Activated CD8-positive, alpha-beta memory T cell treated with anti-CD3 and anti-CD28 coated beads for 1 hour (primary cell): ENCODE measurements around the gene MACROD2.
"Not testable (repeated sequence)": the region's sequence is repeated elsewhere in the genome, so short reads cannot be mapped to it uniquely, and the experiment has no call there.

Experiments used
- DNase-seq, 2 donors: peaks; one replicate each; pipeline ENCODE4 v3.0.0-alpha.2; 2020; ENCODE audit warnings: low read depth in 1 of 2; ENCODE audit errors: extremely low read depth in 1 of 2

MACROD2 gene

DNA sequence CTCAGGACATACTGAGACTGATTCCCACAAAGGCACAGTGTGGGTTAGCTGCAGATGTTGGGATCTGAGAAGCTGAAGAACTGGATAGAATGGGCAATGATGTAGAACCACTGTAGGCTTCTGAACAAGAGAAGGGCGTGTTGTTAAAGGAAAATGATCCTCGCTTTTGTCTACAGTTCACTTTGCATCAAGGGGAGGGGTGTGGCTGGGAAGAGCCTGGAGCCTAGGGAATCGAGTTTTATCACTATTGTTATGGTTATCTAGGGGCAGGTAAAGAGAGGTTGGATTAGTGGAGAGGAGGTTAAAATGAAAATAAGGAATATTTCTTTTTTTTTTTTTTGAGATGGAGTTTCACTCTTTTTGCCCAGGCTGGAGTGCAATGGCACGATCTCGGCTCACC lies 1809.8 kb downstream of the MACROD2 start:
- DNase-seq: no peak

DNA sequence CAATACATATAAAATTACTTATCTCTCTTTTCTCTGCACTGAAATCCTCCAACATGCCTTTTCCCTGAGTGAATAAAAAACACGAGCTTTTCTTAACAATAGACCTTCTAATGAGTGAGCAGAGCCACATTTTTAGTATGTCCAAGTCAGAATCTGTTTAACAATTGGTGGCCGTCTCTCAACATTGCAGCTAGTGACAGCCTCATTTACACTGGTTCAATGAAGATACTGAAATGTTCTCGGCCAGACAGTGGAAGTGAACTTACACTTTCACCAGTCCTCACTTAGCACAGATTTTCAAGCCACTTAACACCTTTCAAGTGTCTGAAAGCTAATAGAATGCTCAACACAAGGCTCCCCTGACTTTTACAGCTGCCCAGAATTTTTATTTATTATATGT lies 1810.8 kb downstream of the MACROD2 start:
- no peak for DNase-seq

DNA sequence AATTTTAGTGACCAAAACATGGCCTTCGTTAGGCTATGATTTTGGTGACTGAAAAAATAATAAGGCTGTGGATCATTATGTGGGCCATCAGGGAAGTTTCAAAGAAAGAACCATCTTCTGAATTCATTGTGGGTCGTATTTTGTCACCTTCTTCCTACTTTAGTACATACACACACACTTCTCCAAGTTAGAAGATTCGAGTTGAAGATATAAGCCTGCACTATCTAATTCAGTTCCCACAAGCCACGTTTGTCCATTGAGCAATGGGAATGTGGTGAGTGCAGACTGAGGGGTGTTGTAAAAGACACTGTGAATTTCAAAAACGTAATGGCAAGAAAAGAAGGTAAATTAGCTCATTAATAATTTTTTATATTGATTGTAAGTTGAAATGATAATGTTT lies 1812.0 kb downstream of the MACROD2 start:
- DNase-seq: no peak

DNA sequence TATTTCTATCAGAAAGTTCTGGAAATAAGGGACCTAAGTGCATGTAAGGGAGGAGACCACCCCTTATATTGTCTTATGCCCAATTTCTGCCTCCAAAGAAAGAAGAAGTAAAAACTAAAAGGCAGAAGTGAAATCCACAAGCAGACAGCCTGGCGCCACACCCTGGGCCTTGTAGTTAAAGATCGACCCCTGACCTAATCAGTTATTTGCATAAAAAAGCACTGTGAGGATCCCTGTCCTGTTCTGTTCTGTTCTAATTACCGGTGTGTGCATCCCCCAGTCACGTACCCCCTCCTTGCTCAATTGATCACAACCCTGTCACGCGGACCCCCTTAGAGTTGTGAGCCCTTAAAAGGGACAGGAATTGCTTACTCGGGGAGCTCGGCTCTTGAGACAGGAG lies 1812.5 kb downstream of the MACROD2 start:
- DNase-seq: not testable (repeated sequence)

DNA sequence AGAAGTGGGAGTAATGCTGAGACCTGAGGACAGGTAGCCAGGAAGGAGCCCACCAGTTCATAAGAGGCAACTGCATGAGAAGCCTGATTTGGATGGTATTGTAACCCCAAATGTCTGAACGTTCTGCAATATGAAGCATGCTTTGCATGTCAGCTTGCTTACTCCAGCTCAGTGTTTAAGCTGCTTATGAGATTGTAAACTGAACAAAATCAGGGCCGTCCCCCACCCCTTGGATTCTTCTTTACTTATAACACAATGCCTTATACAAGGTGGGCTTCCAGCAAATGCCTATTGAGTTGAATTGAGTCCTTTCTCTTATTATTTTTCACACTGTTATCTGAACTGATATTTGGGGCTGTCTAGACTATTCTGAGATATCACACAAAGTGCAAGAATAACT lies 1816.6 kb downstream of the MACROD2 start:
- DNase-seq: no peak

DNA sequence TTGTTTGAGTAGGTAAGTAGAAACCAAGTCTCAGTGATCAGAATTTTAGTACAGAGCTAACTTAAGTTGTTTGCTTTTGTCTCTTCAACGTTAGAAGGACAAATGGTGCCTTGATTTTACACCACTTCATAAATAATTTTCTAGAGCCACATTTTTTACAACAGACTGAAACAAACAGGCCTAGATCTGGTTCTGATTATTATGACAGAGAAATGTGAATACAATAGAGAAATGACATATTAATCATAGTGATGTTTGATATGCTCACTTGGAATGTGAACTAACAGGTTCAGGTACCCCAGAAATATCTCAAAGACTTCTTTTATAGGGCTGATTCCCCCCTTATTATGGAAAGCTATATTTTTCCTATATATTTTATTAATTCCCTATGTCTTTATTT lies 1817.4 kb downstream of the MACROD2 start:
- DNase-seq: no peak

DNA sequence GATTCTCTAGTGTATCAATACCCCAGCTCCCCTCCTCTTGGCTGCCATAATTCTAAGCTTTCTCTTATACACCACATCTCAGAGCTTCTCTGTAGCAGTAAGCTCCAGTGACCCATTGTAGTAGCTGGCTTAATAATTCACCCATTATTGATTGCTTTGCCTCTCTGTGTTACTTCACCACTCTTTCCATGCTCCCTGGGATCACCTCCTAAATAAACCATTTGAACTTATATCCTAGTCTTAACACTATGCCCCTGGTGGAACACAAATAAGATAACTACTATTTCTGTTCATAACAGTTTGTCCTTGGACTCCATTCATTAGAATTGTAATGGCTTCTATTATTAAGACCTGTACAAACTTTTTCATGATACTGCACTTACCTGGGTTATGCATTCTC lies 1819.0 kb downstream of the MACROD2 start:
- no peak for DNase-seq

DNA sequence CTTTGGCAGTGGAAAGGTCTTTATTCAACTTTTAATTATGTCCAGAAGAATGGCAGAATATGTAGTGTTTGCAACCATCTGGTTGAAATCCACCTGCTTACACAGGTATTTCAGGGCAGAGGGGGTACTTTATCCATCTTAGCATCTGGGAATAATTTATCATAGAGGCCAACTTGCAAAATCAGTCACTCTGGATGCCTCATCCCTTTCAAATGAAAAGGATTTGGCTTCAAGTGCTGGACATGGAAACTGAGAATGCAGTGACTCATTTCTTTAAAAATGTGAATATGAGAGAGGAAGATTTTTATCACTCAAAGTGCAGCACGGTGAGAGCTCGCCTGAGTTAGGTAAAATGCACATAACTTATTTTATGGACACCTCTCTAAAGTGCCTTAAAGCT lies 1819.6 kb downstream of the MACROD2 start:
- DNase-seq: no peak

DNA sequence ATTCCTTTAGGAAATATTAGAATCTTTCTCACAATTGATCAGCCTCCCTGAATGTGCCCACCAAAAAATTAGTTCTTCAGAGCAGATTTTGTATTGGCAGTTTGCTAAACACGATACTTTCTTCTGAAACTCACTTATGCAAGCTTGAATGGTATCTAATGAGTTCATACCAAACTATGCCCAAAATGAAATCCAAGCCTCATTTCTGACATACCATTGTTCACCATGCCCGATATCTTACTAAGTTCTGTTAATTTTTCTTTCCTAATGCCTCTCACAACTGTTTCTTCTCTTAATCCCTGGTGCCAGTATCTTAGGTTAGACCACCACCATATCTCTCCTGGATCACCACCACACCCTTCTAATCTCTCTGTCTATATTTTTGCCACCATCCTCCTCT lies 1822.0 kb downstream of the MACROD2 start:
- no peak for DNase-seq

DNA sequence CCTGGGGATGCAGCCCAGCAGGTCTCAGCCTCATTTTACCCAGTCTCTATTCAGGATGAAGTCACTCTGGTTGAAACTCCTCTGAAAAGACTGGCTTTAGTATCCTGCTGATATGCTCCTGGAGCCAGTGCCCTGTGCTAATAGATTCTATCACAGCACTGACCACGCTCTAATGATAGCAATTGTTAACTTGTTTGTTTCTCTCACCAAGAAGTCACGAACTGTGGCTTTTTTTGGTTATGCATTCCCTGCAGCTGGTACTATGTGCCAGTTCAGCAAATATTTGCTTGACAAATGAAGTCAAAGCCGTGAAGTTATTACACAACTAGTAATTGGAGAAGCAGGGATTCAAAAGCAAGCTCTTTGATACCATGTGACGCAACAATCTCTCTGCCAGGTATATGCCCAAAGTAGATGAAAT lies 1823.3 kb downstream of the MACROD2 start:
- DNase-seq: no peak

DNA sequence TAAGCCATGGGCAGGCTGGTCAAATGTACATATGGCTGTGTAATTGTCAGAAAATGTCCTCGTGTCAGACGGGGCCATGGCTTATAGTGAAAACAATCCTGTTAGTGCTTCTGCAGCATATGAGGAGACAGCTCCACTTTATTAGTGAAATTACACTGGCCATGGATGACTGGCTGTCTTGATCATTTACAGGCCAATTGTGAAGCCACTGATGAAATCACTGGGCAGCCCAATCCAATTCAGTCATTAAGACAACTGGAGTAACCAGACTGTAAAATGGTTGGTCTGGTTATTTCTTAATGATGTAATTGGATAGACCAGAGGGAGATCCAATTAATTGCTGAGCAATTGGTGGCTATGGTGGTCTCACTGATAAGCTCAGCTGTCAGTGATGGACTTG lies 1828.4 kb downstream of the MACROD2 start:
- no peak for DNase-seq

DNA sequence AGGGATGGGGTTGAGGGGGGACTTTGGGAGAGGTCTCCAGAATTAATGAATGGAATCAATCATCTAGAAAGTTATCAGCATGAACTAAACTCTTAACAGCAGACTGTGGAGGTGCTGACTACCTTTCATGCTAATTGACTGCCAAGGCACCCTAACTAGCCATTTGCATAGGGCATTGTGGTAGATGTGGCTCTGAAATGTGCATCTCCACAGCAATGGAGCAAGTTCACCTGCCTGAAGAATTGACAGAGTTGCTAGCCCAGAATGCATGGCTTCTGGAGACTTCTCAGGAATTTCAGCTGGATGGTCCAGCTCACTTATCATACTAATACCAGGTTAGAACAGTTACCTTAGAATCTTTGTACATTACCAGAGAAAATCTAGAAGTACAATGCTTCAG lies 1832.3 kb downstream of the MACROD2 start:
- no peak for DNase-seq

DNA sequence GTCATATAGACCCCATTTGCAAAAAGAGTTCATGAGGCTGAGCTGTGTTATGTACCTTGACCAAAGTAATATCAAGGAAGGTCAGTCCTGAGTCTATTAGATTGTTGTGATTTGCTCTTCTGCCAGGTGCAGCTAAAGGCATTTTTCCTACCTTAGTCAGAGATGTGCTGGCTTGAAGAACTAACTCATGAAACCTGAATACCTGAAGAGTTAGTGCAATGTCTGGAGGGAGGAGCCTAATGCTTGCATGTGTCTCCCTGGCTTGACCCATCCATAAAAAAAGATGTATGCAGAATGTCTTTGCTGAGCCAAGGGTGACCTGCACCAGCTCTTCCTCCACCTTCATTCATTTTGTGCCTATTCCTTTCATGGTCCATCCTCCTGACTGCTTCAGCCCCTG lies 1835.9 kb downstream of the MACROD2 start:
- no peak for DNase-seq

DNA sequence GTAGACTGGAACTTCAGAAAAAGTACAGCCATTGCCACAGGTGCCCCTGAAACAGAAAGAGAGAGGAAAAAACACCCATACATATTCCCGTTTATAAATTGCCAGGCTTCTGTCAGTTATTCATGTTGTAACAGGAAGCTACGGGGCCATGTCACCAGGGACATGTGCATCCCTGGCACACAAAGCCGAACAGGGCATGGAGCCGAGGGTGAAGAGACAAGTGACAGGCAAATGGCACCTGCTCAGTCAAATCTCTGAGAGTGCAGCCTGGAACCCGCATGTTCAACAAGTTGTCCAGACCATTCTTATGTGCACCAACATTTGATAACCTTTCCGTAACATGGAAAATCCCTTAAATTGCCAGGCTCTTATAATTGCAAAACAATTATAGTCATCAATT lies 1837.2 kb downstream of the MACROD2 start:
- DNase-seq: no peak

DNA sequence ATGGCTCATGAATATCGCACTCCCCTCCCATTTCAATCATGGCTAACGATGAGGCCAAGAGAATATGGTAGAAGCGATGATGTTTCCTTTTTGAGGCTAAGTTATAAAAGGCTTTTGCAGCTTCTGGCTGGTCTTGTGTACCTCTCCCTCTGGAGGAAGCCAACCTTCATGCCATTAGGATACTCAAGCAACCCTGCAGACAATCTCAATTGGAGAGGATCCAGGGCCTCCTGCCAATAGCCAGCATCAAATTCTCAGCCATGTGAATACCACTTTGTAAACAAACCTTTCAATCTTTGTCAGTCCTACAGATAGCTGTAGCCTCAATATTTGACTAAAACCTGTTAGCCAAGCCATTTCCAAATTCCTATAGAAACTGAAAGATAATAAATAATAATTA lies 1839.5 kb downstream of the MACROD2 start:
- DNase-seq: no peak

DNA sequence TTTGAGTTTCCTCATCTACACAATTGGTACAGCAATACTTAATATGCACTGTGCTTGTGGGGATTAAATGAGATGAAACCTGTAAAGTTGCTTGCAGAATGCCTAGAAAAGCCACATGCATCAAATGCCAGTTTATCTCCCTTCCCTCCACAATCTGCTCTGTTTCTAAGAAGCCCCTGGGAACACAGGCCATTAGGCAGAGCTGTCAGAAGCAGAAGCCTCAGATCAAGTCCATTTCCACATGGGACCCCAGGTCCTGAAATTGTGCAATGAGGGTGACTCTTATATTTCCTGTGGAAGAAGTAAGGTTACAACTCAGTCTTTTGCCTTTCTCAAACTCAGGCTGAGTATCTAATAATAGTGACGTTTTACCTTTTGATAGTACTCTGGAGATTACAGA lies 1840.5 kb downstream of the MACROD2 start:
- no peak for DNase-seq

DNA sequence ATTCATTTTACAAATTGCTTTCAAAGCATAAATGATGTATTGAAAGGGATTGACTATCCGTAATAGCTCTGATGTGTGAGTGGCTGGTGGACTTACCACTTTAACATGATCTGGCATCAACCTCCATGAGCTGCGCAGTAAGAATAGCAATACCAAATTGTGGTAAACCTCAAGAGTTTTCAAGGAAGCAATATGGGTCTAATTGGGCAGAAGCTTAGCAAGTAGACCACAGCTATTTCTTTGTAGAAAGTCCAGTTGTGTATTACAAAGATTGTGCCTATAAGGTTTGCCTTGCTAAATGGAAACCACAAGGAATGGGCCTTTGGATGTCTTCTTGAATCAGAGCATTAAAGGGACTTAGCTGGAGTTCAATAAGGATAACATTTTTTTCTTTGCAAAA lies 1841.3 kb downstream of the MACROD2 start:
- DNase-seq: no peak

DNA sequence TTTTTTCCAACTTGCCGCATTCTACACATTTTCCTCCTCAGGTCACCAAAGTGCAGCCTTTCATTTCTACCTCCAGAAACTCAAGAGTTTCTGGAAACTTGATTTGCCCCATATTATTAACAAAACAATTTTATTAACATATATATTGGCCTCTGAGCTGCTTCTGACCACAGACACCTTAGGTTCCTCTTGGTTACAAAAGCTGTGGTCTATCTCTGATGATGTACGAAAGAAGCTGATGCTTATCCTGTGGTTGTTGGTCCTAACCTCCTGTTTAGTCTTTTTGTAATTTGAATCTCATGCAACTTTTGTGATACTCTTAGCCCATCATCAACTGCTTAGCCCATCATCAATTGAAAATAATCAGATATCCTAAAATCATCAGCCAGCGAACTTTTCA lies 1842.2 kb downstream of the MACROD2 start:
- no peak for DNase-seq

DNA sequence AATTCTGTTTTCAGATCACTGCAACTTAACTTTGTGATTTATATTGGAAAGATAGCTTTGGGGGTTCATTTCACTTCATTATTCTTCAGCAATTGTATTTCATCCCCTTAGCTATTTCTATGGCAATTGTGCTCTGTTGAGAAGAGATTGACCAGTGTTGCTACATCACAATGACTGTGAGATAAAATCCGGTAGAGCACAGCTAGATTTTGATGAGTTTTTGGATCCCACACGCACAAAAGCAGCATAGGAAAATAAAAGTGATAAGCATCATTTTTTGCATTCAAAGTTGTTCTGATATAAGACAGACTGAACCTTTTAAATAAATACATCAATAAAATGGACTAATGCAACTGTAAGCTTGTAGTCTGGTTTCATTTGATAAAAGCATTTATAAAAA lies 1843.2 kb downstream of the MACROD2 start:
- DNase-seq: no peak

DNA sequence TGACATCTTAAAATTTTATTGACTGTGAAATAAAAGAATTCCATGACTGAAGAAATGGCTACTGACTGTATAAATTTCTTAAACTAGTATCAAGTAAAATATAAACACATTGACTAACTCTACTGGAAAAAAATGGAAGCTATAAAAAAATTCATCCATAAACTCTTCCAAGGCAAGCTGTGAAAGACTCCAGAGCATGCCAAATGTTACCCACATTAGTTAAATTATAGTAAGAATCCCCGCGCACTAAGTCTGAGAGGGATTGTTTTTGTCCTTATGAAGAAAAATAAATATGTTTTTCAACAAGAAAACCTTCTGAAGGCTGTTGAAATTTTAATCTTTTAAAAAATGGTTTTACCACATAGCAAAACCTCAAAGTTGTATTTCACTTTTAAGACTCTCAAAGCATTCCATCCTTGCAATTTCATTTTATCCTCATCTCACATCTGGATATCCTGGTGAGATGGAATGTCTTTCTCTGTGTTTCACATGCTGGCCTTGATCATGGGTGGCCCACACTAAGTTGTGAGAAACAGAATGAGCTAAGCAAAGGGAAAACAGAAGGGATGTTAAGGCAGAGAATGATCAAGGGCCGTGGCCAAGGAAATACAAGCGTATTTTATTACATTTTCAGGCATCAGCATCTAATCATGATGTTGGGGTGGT lies 1845.5 kb downstream of the MACROD2 start:
- DNase-seq: no peak

DNA sequence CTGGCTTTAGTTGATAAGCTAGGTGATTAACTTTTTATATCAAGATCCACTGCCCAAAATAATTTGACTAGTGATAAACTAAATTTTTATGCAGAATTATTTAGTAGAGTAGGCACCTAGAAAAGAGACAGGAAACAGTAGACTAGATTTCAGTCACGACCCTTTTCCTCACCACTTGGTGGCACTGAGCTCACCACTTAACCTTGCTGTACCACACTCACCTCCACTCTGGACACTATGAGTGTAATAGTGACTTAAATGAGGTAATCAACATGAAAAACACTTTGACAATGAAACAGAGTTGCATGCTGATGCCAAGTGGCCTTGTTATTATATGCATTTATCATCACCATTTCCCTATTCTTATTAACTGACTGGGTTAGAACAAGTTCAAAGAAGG lies 1847.6 kb downstream of the MACROD2 start:
- no peak for DNase-seq

DNA sequence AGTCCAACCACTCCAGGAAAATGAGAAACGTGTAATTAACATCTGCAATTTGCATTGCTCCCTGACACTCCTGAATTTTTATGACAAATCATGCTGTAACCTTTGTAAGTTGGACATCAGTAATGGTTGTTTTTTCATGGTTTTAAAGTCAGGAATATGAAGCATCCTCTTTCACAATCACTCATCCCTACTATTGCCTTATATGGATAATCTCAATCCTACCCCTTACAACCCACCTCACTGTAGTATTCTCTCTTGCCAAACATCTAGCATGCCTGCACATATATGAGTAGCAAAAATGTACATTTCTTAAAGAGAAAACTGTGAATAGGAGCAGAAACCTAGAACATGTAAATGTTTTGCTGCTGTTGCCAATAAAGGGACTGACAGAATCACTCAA lies 1848.5 kb downstream of the MACROD2 start:
- no peak for DNase-seq

DNA sequence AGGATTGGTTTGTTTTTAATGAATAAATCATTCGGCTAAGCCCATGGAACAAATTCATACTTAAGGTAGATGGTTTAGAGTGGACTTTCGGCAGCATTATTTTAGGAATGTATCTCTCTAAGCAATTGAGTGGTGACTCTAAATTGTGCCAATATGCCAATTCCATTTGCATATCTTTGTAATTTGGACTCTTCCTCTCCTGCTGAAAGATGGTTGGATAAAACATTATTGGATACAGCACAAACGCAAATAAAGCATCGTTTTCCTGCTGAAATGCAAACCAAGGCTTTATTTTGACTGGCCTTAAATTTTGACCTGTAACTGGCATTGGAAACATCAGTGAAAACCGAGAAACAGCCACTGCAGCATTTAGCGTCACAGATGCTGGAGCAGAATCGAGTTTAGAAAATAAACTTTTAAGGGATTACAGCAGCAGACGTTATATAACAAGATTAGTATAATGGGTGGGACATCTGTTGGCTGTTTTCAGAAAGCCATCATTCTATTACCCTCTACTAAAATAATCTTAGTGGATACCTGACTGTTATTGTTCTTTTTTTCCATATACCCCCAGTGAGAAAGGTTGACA lies 1852.0 kb downstream of the MACROD2 start:
- no peak for DNase-seq
